Stomach smooth muscle (tissue), 2 donors: ENCODE results near the gene DCAF12.

Experiments used
- H3K27ac ChIP-seq: one replicate; pipeline ENCODE4 v1.7.0; 2013; ENCODE audit warnings: mild to moderate bottlenecking, low read length, inconsistent platforms
- H3K27me3 ChIP-seq, 2 donors: one replicate each; pipeline ENCODE4 v1.7.0; 2013; ENCODE audit warnings: low read length in 2 of 2; ENCODE audit not compliant: insufficient read depth in 2 of 2, control insufficient read depth in 1 of 2
- H3K36me3 ChIP-seq, 2 donors: one replicate each; pipeline ENCODE4 v1.7.0; 2013; ENCODE audit warnings: low read length in 2 of 2; ENCODE audit not compliant: control insufficient read depth in 2 of 2, insufficient read depth in 2 of 2
- H3K4me1 ChIP-seq: one replicate; pipeline ENCODE4 v1.7.0; 2013; ENCODE audit warnings: low read length; ENCODE audit not compliant: control insufficient read depth, insufficient read depth
- H3K4me3 ChIP-seq, 2 donors: one replicate each; pipeline ENCODE4 v1.7.0; 2013; ENCODE audit warnings: low read length in 2 of 2
- H3K9ac ChIP-seq, 2 donors: one replicate each; pipeline ENCODE4 v1.7.0; 2013; ENCODE audit warnings: low read length in 2 of 2, mild to moderate bottlenecking in 1 of 2
- H3K9me3 ChIP-seq, 2 donors: one replicate each; pipeline ENCODE4 v1.7.0; 2013; ENCODE audit warnings: low read length in 2 of 2; ENCODE audit not compliant: control insufficient read depth in 2 of 2
- donor health status: healthy.
- donor health status: Pancreatic carcinoma.

The DCAF12 gene

DNA sequence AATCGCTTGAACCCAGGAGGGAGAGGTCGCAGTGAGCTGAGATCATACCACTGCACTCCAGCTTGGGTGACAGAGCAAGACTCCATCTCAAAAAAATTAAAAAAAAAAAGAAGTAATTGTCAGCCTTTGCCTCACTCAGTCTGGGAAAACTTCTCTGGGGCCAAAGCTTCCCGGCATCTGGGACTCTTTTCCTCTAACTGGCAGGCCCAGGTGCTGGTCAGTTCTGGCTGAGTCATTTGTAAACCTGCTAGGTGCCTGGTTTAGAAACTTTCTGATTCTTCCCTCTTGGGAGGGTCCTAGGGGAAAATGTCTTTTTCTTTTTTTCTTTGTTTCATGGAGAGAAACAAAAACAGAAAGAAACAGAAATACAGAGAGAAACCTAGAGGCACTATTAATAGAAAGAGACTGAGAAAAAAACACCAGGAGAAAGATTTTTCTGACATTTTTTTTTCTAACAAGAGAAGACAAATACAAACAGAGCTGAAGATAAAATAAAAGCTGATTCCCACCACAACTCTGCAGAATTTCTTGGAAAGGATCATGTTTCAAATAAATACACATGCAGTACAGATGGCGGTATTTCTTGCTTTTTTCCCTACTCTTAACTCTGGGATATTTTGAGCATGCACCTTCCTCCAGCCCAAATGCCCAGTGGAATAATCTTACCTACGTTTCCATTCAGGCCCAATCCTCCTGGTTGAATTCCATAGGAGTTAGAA is 55.7 kb downstream of the DCAF12 start:
- Histone ChIP-seq H3K9ac (no peak overlapping the region), H3K9me3 (no peaks in the 10 kb centered on the region), H3K27ac (no peak overlapping the region), H3K27me3 (no peaks in the 10 kb centered on the region), H3K4me3 (no peak overlapping the region), H3K36me3 (no peaks in the 10 kb centered on the region), H3K4me1 (peaks cover 14% of the 10 kb centered on the region)

GRCh38 chr9:34069831-34070230 is 56.7 kb downstream of the DCAF12 start:
- Histone ChIP-seq H3K9ac (no peak overlapping the region), H3K27me3 (no peaks in the 10 kb centered on the region), H3K36me3 (no peaks in the 10 kb centered on the region), H3K27ac (no peak overlapping the region), H3K4me3 (no peak overlapping the region), H3K4me1 (peaks cover 14% of the 10 kb centered on the region), H3K9me3 (no peaks in the 10 kb centered on the region)

DNA sequence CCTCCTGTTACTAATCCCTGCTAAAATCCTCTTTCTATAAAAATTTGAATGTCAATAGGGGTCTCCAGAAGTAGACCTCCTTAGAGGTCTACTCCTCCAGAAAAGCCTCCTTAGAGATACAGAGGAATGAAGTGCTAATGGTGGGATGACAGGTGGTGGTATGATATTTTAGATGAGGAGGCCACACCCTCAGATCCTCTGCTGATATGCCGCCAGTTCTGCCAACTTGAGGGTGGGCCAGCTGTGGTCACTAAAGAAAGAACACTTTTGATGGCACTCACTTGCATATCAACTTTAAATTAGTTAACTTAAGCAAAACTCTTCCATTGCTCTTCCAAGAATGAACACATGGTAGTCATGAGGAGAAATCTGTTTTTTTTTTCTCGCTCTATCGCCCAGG is 61.0 kb downstream of the DCAF12 start:
- Histone ChIP-seq H3K4me1 (no peaks in the 10 kb centered on the region), H3K4me3 (no peak overlapping the region), H3K9me3 (no peaks in the 10 kb centered on the region), H3K27me3 (no peaks in the 10 kb centered on the region), H3K9ac (no peak overlapping the region), H3K36me3 (no peaks in the 10 kb centered on the region), H3K27ac (no peak overlapping the region)

GRCh38 chr9:34059954-34060353 is 66.5 kb downstream of the DCAF12 start:
- H3K27me3 ChIP-seq, result no peaks in the 10 kb centered on the region
- H3K4me1 ChIP-seq, result no peaks in the 10 kb centered on the region
- no peaks in the 10 kb centered on the region for H3K9me3 ChIP-seq
- no peak overlapping the region for H3K27ac ChIP-seq
- H3K36me3 ChIP-seq, result no peaks in the 10 kb centered on the region
- H3K9ac ChIP-seq, result no peak overlapping the region
- no peak overlapping the region for H3K4me3 ChIP-seq

GRCh38 chr9:34059281-34059680 is 67.2 kb downstream of the DCAF12 start:
- Histone ChIP-seq H3K4me1 (no peaks in the 10 kb centered on the region), H3K27me3 (no peaks in the 10 kb centered on the region), H3K36me3 (no peaks in the 10 kb centered on the region), H3K4me3 (no peak overlapping the region), H3K9ac (no peak overlapping the region), H3K9me3 (no peaks in the 10 kb centered on the region), H3K27ac (no peak overlapping the region)

- Histone ChIP-seq H3K9ac (peak overlapping the region; percentile 92 to 95), H3K36me3 (no peaks in the 10 kb centered on the region), H3K4me1 (peaks cover 18% of the 10 kb centered on the region), H3K27ac (peak overlapping the region; percentile 94), H3K27me3 (no peaks in the 10 kb centered on the region), H3K4me3 (peak overlapping the region; percentile 83 to 93), H3K9me3 (no peaks in the 10 kb centered on the region)
Observed at GRCh38 chr9:34049630-34050384, 76.7 kb downstream of the DCAF12 start.

DNA sequence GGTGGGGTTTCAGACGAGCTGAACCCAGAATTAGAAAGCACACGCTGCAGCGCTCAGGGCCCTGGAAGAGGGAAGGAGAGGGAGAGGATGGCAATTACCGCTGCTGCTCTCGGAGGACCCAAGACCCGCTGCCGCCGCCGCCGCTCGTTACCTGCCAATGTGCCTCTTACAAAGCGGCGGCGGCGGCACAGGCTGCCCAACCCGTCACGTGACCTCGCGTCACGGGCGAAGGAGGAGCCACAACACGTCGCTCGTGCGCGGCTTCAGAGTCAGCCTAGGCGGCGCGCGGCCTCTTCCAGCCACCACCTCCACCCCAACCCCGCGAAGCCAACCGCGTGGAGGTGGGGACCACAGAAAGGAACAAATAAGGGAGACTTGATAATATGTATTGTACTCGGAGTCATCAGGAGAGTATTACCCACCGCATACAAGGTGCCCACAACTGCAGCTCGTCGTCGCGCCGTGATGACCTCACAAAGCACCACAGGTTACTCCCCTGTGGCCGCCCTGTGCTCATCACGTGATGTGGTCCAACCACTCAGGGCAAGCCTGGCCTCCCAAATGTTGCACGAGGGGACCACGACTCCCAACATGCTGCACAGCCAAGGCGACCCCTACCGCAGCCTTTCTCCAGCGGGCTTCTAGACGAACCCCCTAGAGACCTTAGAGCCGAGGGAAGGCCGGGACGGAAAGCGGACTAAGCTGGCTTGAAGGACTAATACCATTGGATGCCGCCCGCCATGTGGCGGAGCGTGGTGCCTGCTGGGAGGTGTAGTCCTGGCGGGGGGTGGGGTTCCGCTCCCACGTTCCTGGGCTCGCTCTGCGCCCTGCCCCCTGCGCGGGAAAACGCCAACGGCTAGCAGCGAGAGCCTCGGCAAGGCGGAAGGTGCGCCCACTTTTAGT is 77.5 kb downstream of the DCAF12 start, which contains the start of gene UBAP2:
Gene UBAP2 (minus strand): TSS at position 161 of the 903 bp plus-strand sequence. CDS start 31,739 bp downstream, outside the sequence.
- Histone ChIP-seq H3K4me3 (peak within 1 kb of the TSS; percentile 83 to 93), H3K27me3 (no peaks in the 10 kb centered on the region), H3K27ac (peak within 1 kb of the TSS; percentile 94), H3K4me1 (peaks cover 18% of the 10 kb centered on the region), H3K36me3 (no peaks in the 10 kb centered on the region), H3K9me3 (no peaks in the 10 kb centered on the region), H3K9ac (peak within 1 kb of the TSS; percentile 92 to 95)

- H3K4me3 ChIP-seq, result peak overlapping the region; percentile 83 to 93
- peak overlapping the region; percentile 92 to 95 for H3K9ac ChIP-seq
- H3K9me3 ChIP-seq, result no peaks in the 10 kb centered on the region
- H3K27ac ChIP-seq, result peak overlapping the region; percentile 94
- H3K4me1 ChIP-seq, result peaks cover 18% of the 10 kb centered on the region
- no peaks in the 10 kb centered on the region for H3K27me3 ChIP-seq
- H3K36me3 ChIP-seq, result no peaks in the 10 kb centered on the region
Observed at GRCh38 chr9:34047864-34048726, 78.4 kb downstream of the DCAF12 start.

DNA sequence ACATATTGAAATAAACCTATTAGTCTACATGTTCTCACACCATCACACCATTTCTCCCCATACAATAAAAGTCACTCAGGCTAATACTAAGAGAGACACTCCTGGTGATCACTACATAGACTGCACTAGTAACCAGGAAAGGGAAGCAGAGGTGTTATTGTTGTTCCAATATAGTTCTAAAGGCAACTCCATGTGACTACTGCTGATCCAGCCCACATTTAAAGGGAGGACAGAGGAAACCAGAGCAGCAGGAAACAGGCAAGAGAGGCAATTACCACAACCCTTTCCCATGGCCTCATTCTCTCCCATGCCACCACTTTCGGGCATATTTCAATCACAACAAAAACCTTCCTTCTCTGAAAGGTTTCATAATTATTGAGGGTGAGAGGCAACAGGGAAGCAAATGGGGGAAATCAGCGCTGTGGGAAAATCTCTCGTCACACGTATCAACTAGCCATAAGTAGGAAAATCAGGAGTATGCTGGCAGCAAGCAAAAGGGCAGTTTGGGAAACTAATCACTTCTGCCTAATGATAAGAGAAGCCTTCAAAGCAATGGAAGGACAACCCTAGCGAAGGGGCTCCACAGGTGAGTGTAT is 79.6 kb downstream of the DCAF12 start:
- Histone ChIP-seq H3K9me3 (no peaks in the 10 kb centered on the region), H3K4me3 (peak overlapping the region in 1 of 2 donors; percentile 22), H3K27me3 (no peaks in the 10 kb centered on the region), H3K27ac (no peak overlapping the region), H3K9ac (no peak overlapping the region), H3K4me1 (peaks cover 18% of the 10 kb centered on the region), H3K36me3 (no peaks in the 10 kb centered on the region)
